H1 (cell line): ENCODE measurements around the gene C19orf85. TPM values are rescaled to one million over a fixed set of nuclear protein-coding genes. Genes with fewer than 3 reads are reported as not detected.

Source experiments
- CTCF ChIA-PET: fragments of 300-600 bp; sonication (Branson Sonifier 250); formaldehyde crosslinking; loops from one replicate; lab custom pipeline; 2021; ENCODE audit not compliant: partially characterized antibody; lab: Charles Lee
- POLR2A ChIA-PET: fragments of 300-600 bp; sonication (Branson Sonifier 250); formaldehyde crosslinking; loops from one replicate; lab custom pipeline; 2021; ENCODE audit warnings: inconsistent platforms; ENCODE audit not compliant: partially characterized antibody; lab: Charles Lee
- DNase-seq, 2 experiments: peaks; one replicate each; pipeline versions ENCODE4 v3.0.0 to v3.0.0-alpha.2; 2010 to 2022; ENCODE audit warnings: low spot score in 2 of 2, low read depth in 1 of 2, mixed read lengths in 1 of 2
- FAIRE-seq: peaks from 2 replicates; lab custom pipeline; 2011; peaks lifted over from hg19 to GRCh38; lab: Jason Lieb, UNC
- H2AFZ ChIP-seq: 2 replicates; pipeline ENCODE4 v1.8.1; 2012; ENCODE audit warnings: low read length, inconsistent platforms
- H2AK5ac ChIP-seq: 2 replicates; pipeline ENCODE4 v1.6.1; 2013; ENCODE audit warnings: low read depth, low read length
- H2BK120ac ChIP-seq: replicated peaks from 2 replicates; pipeline ENCODE3; 2013; ENCODE audit warnings: low read depth, low read length, inconsistent platforms
- H2BK12ac ChIP-seq: 2 replicates; pipeline ENCODE4 v1.6.1; 2013; ENCODE audit warnings: low read depth, low read length
- H2BK15ac ChIP-seq: 2 replicates; pipeline ENCODE4 v1.6.1; 2013; ENCODE audit warnings: low read length
- H2BK20ac ChIP-seq: 2 replicates; pipeline ENCODE4 v1.6.1; 2013; ENCODE audit warnings: low read length
- H2BK5ac ChIP-seq: 2 replicates; pipeline ENCODE4 v1.6.1; 2013; ENCODE audit warnings: low read depth, low read length
- H3K14ac ChIP-seq: 2 replicates; pipeline ENCODE4 v1.6.1; 2013; ENCODE audit warnings: inconsistent platforms; ENCODE audit not compliant: insufficient read length
- H3K18ac ChIP-seq: 2 replicates; pipeline ENCODE4 v1.6.1; 2013; ENCODE audit warnings: low read length; ENCODE audit errors: extremely low read depth
- H3K23ac ChIP-seq: 2 replicates; pipeline ENCODE4 v1.6.1; 2013; ENCODE audit warnings: inconsistent platforms; ENCODE audit not compliant: insufficient read length
- H3K23me2 ChIP-seq: 2 replicates; pipeline ENCODE4 v1.6.1; 2013; ENCODE audit warnings: low read depth, low read length
- H3K27ac ChIP-seq: 2 replicates; pipeline ENCODE4 v1.6.1; 2011; ENCODE audit warnings: low read depth, low read length, inconsistent platforms
- H3K27me3 ChIP-seq, 4 experiments: replicated peaks in 1 of 4; 1 replicate in 1 of 4; 2 replicates in 3 of 4; pipeline versions ENCODE4 v1.6.1 to v1.8.1; 2011 to 2013; ENCODE audit warnings: low read length in 3 of 4, mild to moderate bottlenecking in 3 of 4, inconsistent platforms in 2 of 4, mixed read lengths in 2 of 4, moderate library complexity in 1 of 4; ENCODE audit not compliant: control insufficient read depth in 3 of 4, insufficient read depth in 3 of 4; ENCODE audit errors: extremely low read depth in 1 of 4
- H3K36me3 ChIP-seq, 4 experiments: 2 replicates each; pipeline versions ENCODE4 v1.6.1 to v1.8.1; 2011 to 2013; ENCODE audit warnings: mild to moderate bottlenecking in 4 of 4, low read length in 3 of 4, moderate library complexity in 2 of 4, control low read depth in 1 of 4, inconsistent platforms in 1 of 4; ENCODE audit not compliant: insufficient read depth in 4 of 4, control insufficient read depth in 2 of 4
- H3K4ac ChIP-seq: replicated peaks from 2 replicates; pipeline ENCODE3; 2013; ENCODE audit warnings: low read length, low read depth, mixed read lengths, inconsistent platforms; ENCODE audit not compliant: insufficient read length
- H3K4me1 ChIP-seq, 4 experiments: replicated peaks in 1 of 4; 1 replicate in 1 of 4; 2 replicates in 3 of 4; pipeline versions ENCODE4 v1.6.1 to v1.8.1; 2011 to 2013; ENCODE audit warnings: low read length in 3 of 4, inconsistent platforms in 2 of 4, mixed read lengths in 1 of 4; ENCODE audit not compliant: insufficient read depth in 4 of 4, control insufficient read depth in 3 of 4
- H3K4me2 ChIP-seq, 2 experiments: 2 replicates each; pipeline versions ENCODE4 v1.6.1 to v1.8.1; 2011 to 2013; ENCODE audit warnings: low read depth in 2 of 2, low read length in 2 of 2, control low read depth in 1 of 2, inconsistent platforms in 1 of 2, mild to moderate bottlenecking in 1 of 2; ENCODE audit not compliant: insufficient read depth in 1 of 2
- H3K4me3 ChIP-seq, 4 experiments: fragments of 200-600, 300-600 bp in 1 of 4; sonication (generic), shearing (Covaris generic), sonication (Bioruptor Twin) in 1 of 4; 2 replicates each; pipeline versions ENCODE4 v1.5.1 to v1.8.1; 2011 to 2016; ENCODE audit warnings: low read length in 4 of 4, low read depth in 3 of 4, control low read depth in 2 of 4, inconsistent platforms in 2 of 4, mild to moderate bottlenecking in 2 of 4, mixed read lengths in 1 of 4, moderate library complexity in 1 of 4; ENCODE audit not compliant: insufficient read depth in 2 of 4; ENCODE audit errors: extremely low read depth in 1 of 4
- H3K56ac ChIP-seq: replicated peaks from 2 replicates; pipeline ENCODE3; 2013; ENCODE audit warnings: low read depth, mild to moderate bottlenecking, mixed read lengths, low read length, inconsistent platforms; ENCODE audit not compliant: insufficient read length
- H3K79me1 ChIP-seq: 2 replicates; pipeline ENCODE4 v1.6.1; 2013; ENCODE audit warnings: low read depth, low read length, control low read depth
- H3K79me2 ChIP-seq, 2 experiments: 2 replicates each; pipeline versions ENCODE4 v1.6.1 to v1.8.1; 2012 to 2013; ENCODE audit warnings: low read length in 2 of 2, mild to moderate bottlenecking in 2 of 2, inconsistent platforms in 1 of 2; ENCODE audit not compliant: insufficient read depth in 2 of 2, control insufficient read depth in 1 of 2
- H3K9ac ChIP-seq, 4 experiments: replicated peaks in 1 of 4; 1 replicate in 1 of 4; 2 replicates in 3 of 4; pipeline versions ENCODE4 v1.6.1 to v1.8.1; 2011 to 2013; ENCODE audit warnings: low read depth in 3 of 4, low read length in 3 of 4, control low read depth in 2 of 4, mild to moderate bottlenecking in 2 of 4, moderate library complexity in 2 of 4, inconsistent platforms in 1 of 4; ENCODE audit errors: extremely low read depth in 1 of 4
- H3K9me3 ChIP-seq, 2 experiments: 2 replicates each; pipeline versions ENCODE4 v1.6.1 to v1.8.1; 2012 to 2013; ENCODE audit warnings: mild to moderate bottlenecking in 2 of 2, moderate library complexity in 2 of 2, control low read depth in 1 of 2, inconsistent platforms in 1 of 2, low read depth in 1 of 2, low read length in 1 of 2, mixed read lengths in 1 of 2; ENCODE audit not compliant: insufficient read depth in 2 of 2
- H4K20me1 ChIP-seq, 2 experiments: replicated peaks in 1 of 2; 2 replicates each; pipeline versions ENCODE3 to v1.8.1; 2011 to 2013; ENCODE audit warnings: inconsistent platforms in 2 of 2, low read length in 2 of 2, mild to moderate bottlenecking in 1 of 2; ENCODE audit not compliant: insufficient read depth in 2 of 2, control insufficient read depth in 1 of 2
- H4K5ac ChIP-seq: 2 replicates; pipeline ENCODE4 v1.6.1; 2013; ENCODE audit warnings: low read length, low read depth, mixed read lengths, inconsistent platforms; ENCODE audit not compliant: insufficient read length
- H4K8ac ChIP-seq: 2 replicates; pipeline ENCODE4 v1.8.0; 2013; ENCODE audit warnings: mild to moderate bottlenecking, moderate library complexity, low read length, inconsistent platforms; ENCODE audit not compliant: insufficient read depth; ENCODE audit errors: extremely low read depth
- H4K91ac ChIP-seq: replicated peaks from 2 replicates; pipeline ENCODE3; 2013; ENCODE audit warnings: low read length, mixed read lengths, inconsistent platforms; ENCODE audit not compliant: insufficient read length
- CHD2 ChIP-seq: IDR thresholded peaks from 2 replicates; pipeline ENCODE4 v1.6.1; 2012; ENCODE audit warnings: low read length, improper control_type of control experiment
- HDAC6 ChIP-seq: IDR thresholded peaks from one replicate; pipeline ENCODE4 v1.7.1; 2012; ENCODE audit warnings: low read depth, mild to moderate bottlenecking, inconsistent platforms, low read length, moderate library complexity
- MAFK ChIP-seq: IDR thresholded peaks from 2 replicates; pipeline ENCODE4 v1.6.1; 2012; ENCODE audit warnings: low read depth, mild to moderate bottlenecking, improper control_type of control experiment, low read length
- NRF1 ChIP-seq: IDR thresholded peaks from 2 replicates; pipeline ENCODE4 v1.6.1; 2011; ENCODE audit warnings: mild to moderate bottlenecking, low read depth, low read length, improper control_type of control experiment
- SP2 ChIP-seq: IDR thresholded peaks from 2 replicates; pipeline ENCODE4 v1.6.1; 2012; ENCODE audit warnings: mild to moderate bottlenecking, low read length, inconsistent platforms
- TBP ChIP-seq: IDR thresholded peaks from 2 replicates; pipeline ENCODE4 v1.6.1; 2011; ENCODE audit warnings: low read depth, low read length, improper control_type of control experiment
- TEAD4 ChIP-seq: IDR thresholded peaks from 2 replicates; pipeline ENCODE4 v1.6.1; 2012; ENCODE audit warnings: low read depth, low read length, inconsistent platforms, mixed read lengths
- USF2 ChIP-seq: IDR thresholded peaks from 2 replicates; pipeline ENCODE4 v1.6.1; 2011; ENCODE audit warnings: low read length, improper control_type of control experiment
- WGBS, 2 experiments: shearing (Covaris generic) in 1 of 2; methylation state at CpG; one replicate each; pipeline versions ENCODE4 v1.1.6 to v1.1.7; 2013 to 2015; ENCODE audit warnings: low lambda C conversion rate in 2 of 2, mixed read lengths in 2 of 2, inconsistent platforms in 1 of 2, low coverage in 1 of 2, missing lambda C conversion rate in 1 of 2; ENCODE audit not compliant: insufficient replicate concordance in 2 of 2, insufficient coverage in 1 of 2, insufficient read length in 1 of 2; ENCODE audit errors: extremely low coverage in 1 of 2, missing lambda C conversion rate in 1 of 2; 5-methylcytosine and 5-hydroxymethylcytosine counted together
- polyA plus RNA-seq, 7 experiments: library from polyadenylated mRNA; depleted of rRNA in 3 of 7; stranded (reverse) in 5 of 7; unstranded in 2 of 7; fragments of >200 nt in 5 of 7; fragments of 200-250 nt in 2 of 7; gene quantifications; 1 replicate in 5 of 7; 2 replicates in 1 of 7; 4 replicates in 1 of 7; pipeline versions ENCODE4 v1.2.1 to v1.2.3, GENCODE V29; 2011 to 2013; ENCODE audit warnings: missing spikeins in 2 of 7, mixed read lengths in 2 of 7
- total RNA-seq: library from RNA; stranded (reverse); fragmentation: NEBNext Ultra II Directional; extraction: Animal tissue kit (Norgen Biotek cat#: 25700); gene quantifications from 2 replicates; pipeline ENCODE4 v1.2.1, GENCODE V29; 2021

C19orf85 gene
- total and polyA plus RNA-seq, 2 of the 8 experiments (the other 6 are each of a cell fraction or from before 2014, with no cell fraction given): 2.2 to 3.2 TPM

DNA sequence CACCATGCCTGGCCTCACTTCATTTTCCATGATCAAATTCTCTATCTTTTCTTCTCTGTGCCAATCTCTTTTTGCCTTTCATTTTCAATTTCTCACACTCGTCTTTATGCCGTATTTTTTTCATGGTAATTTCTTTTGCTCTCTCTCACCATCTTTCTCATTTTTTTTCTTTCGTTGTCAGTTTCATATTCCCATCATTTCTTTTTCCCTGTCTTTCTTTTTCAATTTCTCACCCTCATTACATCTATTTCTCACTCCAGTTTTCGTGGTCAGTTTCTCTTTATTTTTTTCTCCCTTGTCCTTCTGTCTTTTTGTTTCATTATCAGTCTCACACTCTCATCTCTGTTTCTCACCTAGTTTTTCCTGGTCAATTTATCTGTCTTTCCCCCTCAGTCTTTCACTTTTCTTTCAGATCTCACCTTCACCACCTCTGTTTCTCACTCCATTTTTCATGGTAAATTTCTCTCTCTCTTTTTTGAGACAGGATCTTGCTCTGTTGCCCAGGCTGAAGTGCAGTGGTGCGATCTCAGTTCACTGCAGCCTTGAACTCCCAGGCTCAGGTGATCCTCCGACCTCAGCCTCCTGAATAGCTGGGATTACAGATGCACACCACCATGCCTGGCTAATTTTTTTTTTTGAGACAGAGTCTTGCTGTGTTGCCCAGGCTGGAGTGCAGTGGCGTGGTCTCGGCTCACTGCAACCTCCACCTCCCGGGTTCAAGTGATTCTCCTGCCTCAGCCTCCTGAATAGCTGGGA is 37.8 kb upstream of the C19orf85 start:
- H3K4ac ChIP-seq: no peak overlapping the region
- DNase-seq (no peak), FAIRE-seq (no peak)
- POLR2A ChIA-PET: interaction anchor here (0.6 to 1.7 kb wide), 5 partner anchors 17 to 156 kb away, joined by 3 to 8 read pairs (median 4); partner anchors contain the start of genes CCDC106, FIZ1 and NAT14
- no peak overlapping the region for H3K27ac ChIP-seq
- 87 to 100% methylated on average over 2 to 9 of the region's 9 CpGs for WGBS, 2 experiments
- H3K4me1 ChIP-seq: no peaks in the 10 kb centered on the region
- H2BK5ac ChIP-seq: no peak overlapping the region
- no peak overlapping the region for H4K5ac ChIP-seq
- H3K79me2 ChIP-seq: no peaks in the 10 kb centered on the region
- TF ChIP-seq CHD2: no peak
- TF ChIP-seq HDAC6: no peak
- TF ChIP-seq TEAD4: no peak
- no peak for TF ChIP-seq USF2
- no peak for TF ChIP-seq SP2
- no peak for TF ChIP-seq MAFK
- TF ChIP-seq NRF1: no peak
- TF ChIP-seq TBP: no peak
- H4K8ac ChIP-seq: no peak overlapping the region
- H3K9me3 ChIP-seq: peaks cover 8 to 9% of the 10 kb centered on the region in 2 experiments; a peak in 3 of 4 replicates
- no peak overlapping the region for H2BK120ac ChIP-seq
- H3K23ac ChIP-seq: no peak overlapping the region
- CTCF ChIA-PET: interaction anchor here (1.1 to 2.0 kb wide), 6 partner anchors 14 to 130 kb away, joined by 3 to 8 read pairs (median 5); partner anchors contain the start of genes SSC5D and TMEM238
- no peak overlapping the region for H4K91ac ChIP-seq
- H4K20me1 ChIP-seq: no peaks in the 10 kb centered on the region
- H3K27me3 ChIP-seq: peaks cover 11 to 23% (median 17%) of the 10 kb centered on the region in 4 experiments
- H3K23me2 ChIP-seq: no peaks in the 10 kb centered on the region
- H3K4me2 ChIP-seq: no peak overlapping the region
- H2AK5ac ChIP-seq: no peak overlapping the region
- peaks cover 0 to 3% (median 0%) of the 10 kb centered on the region in 4 experiments; a peak in 1 of 8 replicates for H3K36me3 ChIP-seq
- H3K4me3 ChIP-seq: no peak overlapping the region
- no peak overlapping the region for H2BK12ac ChIP-seq
- H3K56ac ChIP-seq: no peak overlapping the region
- H3K79me1 ChIP-seq: no peaks in the 10 kb centered on the region
- no peak overlapping the region for H3K14ac ChIP-seq
- H2AFZ ChIP-seq: no peak overlapping the region
- no peak overlapping the region for H2BK20ac ChIP-seq
- H3K18ac ChIP-seq: no peak overlapping the region
- no peak overlapping the region for H2BK15ac ChIP-seq
- no peak overlapping the region for H3K9ac ChIP-seq
